Activated T-cell treated with anti-CD3 and anti-CD28 coated beads for 1 hour (primary cell): ENCODE measurements around the gene ZNF385A.

Experiments used
- DNase-seq: peaks from one replicate; pipeline ENCODE4 v3.0.0-alpha.2; 2020; ENCODE audit warnings: low read depth

Gene ZNF385A

DNA sequence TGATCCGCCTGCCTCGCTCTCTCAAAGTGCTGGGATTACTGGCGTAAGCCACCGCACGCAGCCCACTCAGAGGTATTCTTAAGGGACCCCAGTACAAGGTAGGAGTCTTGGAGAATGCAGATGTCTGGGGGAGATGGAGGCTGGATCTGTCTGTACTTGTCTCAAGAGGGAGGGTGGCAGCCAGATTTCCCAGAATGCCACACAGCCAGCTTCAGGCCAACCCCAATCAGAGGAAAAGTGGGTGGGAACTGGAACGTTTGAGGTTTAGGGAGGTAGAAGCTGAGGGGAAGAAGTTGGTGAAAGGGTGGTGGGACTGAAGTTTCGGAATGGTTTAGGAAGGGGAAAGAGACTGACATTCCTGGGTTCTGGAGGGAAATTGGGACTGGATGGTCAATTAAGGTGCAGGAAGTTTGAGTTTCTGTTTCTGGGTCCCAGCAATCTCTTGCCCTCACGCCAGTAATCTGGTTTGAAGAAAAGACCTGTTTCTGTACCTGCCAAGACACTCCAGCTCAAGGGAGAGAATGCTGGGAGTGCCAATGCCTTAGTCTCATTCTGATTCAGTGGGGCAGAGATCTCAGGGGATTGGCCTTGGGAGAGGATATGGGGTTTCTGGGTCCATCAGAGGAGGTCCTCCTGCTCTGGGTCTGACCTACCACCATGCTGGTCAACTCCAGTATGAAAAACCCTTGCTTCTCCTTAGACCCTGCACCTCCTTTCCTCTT is 8.1 kb upstream of the ZNF385A start:
- DNase-seq, result no peak

GRCh38 chr12:54390668-54391551 is 6.4 kb upstream of the ZNF385A start:
- DNase-seq, result peak; percentile 60

- no peak for DNase-seq
Measured at GRCh38 chr12:54390176-54390667, 5.7 kb upstream of the ZNF385A start.

DNA sequence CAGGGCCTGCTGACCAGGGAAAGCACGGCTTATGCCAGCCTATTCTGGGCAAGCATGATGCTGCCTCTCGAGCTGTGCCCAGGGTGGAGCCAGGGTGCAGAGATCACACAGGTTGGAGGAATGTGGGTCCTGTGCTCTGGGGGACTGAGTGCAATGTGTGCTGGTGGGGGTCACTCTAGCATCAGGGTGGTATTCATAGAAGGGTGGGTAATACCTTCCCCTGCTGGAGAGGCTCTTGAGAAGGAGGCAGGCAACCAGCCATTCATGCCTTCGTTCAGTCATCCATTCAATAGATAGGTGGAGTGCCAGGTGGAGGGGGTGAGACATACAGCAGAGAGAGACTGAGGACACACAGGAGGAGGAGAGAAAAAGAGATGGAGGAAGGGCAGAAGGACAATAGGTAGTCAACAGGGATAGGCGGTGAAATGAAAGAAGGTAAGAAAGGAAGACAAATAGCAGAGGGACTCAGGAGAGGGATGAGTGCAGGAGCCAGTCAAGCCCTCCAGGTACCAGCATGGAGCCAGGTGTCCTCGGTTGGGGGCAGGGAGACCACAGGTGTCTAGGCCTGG is 5.2 kb upstream of the ZNF385A start:
- DNase-seq, result no peak

DNA sequence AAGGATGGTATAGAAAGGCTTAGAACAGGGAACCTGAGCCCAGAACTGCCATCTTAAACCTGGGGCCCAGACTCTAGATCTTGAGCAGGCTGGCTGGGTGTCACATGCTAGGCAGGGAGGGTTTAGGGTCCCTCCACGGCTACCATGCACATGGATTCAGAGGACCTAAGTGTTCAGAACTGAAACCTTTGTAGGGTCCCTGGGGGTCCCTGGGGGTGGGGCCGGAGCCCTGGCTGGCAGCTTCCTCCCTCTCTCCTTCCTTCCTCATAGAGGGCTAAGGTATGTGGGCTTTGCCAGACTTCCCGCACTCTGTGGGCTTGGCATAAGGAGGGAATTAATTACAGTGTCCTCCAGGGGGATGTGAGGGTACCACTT is 4.6 kb upstream of the ZNF385A start:
- DNase-seq, result no peak

- no peak for DNase-seq
Measured at GRCh38 chr12:54388237-54389133, 4.0 kb upstream of the ZNF385A start.

- DNase-seq, result no peak
Measured at GRCh38 chr12:54387114-54387467, 2.6 kb upstream of the ZNF385A start.

DNA sequence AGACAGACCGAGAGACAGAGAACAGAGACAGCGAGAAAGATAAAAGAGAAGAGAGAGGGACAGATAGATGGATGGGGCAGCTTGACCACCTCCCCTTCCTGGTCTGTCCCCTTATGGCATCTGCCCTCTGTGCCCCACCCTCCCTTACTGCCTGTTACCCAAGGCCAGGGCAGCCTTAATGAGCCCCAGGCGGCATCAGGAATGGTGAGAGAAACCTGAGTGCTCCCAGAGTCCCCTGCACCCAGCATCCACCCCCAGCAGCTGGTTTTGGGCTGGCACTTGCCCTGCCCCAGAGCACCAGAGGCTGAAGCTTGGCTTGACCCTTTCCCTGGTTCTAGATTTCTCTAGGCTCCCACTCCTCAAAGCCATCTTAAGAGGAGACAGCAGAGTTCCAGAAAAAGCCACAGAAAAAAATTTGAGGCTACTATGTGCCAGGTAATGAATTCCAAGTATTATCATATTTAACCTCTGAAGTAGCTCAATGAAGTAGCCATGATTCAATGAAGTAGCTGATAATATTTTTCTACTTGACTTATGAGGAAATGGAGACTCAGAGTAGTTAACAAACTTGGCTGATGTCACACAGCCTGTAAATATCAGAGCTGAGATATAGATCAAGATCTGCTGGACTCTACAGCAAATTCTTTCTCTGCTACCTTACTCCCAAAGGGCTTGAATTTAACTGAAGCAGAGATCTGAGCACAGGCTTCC is 2.0 kb upstream of the ZNF385A start:
- DNase-seq, result no peak

DNA sequence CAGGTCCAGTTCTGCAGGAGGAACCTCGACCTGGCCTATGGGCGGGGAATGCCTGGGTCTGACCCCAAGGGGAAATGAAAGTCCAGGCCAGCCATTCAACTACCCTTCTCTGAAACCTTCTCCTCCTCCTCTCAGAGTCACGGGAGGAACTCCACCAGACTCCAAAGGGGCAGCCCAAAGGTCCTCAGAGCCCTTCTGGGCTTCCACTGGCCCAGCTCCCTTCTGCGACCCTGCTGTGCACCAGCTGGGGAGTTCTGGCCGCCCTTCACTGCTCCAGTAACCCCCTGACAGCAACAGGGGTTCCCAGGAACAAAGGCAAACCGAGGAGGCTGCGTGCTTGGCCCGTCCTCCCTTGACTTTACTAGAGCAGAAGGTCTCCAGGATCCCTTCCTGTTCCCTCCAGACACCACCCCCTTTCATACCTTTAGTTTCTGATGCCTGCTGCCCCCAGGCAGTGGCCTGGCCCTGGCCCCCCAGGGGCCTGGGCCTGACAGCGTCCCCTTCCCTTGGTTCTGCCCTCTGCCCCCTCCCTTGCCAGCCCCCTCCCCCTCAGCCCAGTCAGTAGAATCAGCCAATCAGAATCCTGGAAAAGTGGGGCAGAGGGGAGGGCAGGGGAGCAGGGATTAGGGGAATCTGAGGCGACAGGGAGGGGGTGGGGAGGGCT is 850 bp upstream of the ZNF385A start:
- no peak for DNase-seq

- no peak for DNase-seq
Measured at GRCh38 chr12:54383041-54383609, 1.4 kb downstream of the ZNF385A start.

- DNase-seq, result no peak
Measured at GRCh38 chr12:54381136-54381535, 3.4 kb downstream of the ZNF385A start.

DNA sequence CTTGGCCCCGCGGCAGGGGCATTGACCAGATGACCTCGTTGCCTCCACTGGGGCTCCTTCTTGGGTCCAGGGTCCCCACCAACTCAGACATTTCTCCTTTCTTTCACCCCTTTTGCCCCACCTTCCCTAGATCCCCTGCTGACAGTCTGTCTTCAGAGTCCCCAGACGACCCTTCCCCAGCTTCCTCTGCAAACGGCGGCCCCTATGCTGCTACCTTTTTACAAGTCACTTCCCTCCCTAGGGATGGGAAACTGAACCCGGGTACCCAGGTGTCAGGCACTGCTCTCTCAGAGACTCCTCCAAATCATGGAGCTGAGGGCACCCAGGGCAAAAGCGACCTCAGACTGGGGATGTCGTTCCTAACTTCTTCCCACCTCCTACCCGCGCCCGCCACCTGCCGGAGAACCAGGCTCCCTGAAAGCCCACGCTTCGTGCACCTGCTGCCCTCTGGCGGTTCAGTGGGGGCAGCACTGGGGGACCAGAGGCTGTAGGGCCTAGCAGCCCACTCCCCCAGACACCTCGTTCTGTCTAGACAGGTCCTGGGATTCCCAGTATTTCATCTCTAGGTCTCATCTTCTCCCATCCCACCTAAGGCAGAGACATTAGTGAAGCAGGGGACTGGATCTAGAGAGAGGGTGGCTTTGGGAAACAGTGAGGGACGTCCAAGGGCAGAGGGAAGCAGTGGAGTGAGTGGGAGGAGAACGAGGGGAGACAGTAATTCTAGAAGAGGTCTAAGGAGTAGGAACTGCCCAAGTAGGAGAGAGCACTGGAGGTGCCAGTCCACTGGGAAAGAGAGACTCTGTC is 4.9 kb downstream of the ZNF385A start:
- peak; percentile 93 for DNase-seq

- no peak for DNase-seq
Measured at GRCh38 chr12:54378796-54379397, 5.6 kb downstream of the ZNF385A start.

- no peak for DNase-seq
Measured at GRCh38 chr12:54377797-54378515, 6.6 kb downstream of the ZNF385A start.

DNA sequence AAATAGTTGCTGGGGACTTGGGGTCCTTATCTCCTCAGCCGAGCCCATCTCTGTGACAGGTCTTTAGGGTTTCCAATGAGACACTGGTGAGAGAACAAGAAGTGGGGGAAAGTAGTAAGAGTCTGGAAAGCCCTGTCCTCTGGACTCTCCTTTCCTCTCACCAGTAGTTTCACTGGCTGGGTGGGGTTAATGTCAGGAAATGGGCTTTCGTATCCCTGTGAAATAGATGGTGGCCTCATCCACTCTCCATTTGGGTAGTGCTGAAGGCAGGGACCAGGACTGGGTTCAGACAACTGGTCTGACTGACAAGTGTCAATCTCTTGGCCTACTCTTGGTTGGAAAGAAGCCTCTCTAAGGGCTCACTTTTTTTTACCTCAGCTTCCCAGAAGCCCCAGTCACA is 7.5 kb downstream of the ZNF385A start:
- no peak for DNase-seq

GRCh38 chr12:54376596-54376995 is 7.9 kb downstream of the ZNF385A start:
- DNase-seq, result no peak

DNA sequence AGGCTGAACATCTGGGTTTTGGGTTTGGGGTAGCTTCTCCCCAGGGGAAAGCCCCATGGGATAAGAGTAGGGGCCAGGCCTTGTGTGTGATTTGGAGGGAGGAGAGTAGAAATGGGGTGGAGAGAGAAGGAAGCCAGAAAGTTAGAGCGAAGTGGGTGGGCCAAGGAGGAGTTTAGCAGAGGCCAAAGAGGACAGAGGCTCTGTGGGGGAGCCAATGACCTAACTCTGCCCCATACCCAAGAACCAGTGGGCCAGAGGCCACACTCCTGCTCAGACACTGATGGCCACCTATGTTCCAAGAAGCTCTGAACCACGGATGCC is 9.3 kb downstream of the ZNF385A start:
- DNase-seq, result no peak

DNA sequence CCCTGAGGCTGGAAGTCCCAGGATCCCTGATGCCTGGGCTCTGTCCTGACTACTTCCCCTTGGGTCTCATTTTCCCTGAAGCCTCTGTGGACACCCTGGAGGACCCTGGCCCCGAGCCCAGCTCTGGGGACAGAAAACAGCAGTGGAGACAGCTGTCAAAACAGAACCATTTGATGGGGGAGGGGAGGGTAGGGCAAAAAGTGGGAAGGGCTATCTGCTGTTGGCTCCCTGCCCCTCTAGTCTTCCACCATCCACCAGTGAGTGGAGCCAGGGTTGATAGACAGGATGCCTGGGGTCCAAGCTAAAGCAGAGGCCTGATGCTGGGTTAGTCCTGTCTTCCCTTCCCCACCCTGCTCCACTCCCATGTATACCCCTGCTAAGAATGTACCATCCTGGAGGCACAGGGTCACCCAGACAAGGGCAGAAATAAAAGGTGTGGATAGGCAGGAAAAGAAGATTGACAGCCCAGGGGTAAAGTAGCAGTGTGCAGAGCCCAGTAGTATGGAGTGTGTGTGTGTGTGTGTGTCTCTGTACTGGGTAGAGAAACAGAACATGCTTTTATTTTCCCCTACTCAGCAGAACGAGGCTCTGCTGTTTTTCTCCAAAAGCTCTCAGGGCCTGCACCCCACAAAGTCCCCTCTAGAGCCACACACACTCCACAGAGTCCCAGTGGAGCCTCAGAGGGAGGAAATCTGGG is 9.8 kb downstream of the ZNF385A start:
- DNase-seq, result no peak
